A549 (cell line): ENCODE results near the gene ZC3H4.

Experiments
- CTCF ChIP-seq: fragments of >200 bp; sonication (Bioruptor Twin); formaldehyde crosslinking; IDR thresholded peaks from 3 replicates; pipeline ENCODE4 v1.5.1; 2016
- EP300 ChIP-seq, 2 experiments: fragments of >200 bp; sonication (Bioruptor Twin); formaldehyde crosslinking; IDR thresholded peaks; 2 replicates in 1 of 2; 3 replicates in 1 of 2; pipeline ENCODE4 v1.6.1; 2016 to 2017
- POLR2A ChIP-seq: IDR thresholded peaks from 2 replicates; pipeline ENCODE4 v1.6.1; 2012; ENCODE audit warnings: mild to moderate bottlenecking, low read length
- RAD21 ChIP-seq, 2 experiments: fragments of >200 bp in 1 of 2; sonication (Bioruptor Twin) in 1 of 2; formaldehyde crosslinking in 1 of 2; IDR thresholded peaks in 1 of 2; conservative IDR thresholded peaks in 1 of 2; 2 replicates in 1 of 2; 3 replicates in 1 of 2; pipeline ENCODE4 v1.6.1; 2012 to 2018; ENCODE audit warnings: inconsistent platforms in 1 of 2
- SREBF2 ChIP-seq: fragments of 450-650 bp; IDR thresholded peaks from 2 replicates; pipeline ENCODE4 v1.6.1; 2014; ENCODE audit warnings: mild to moderate bottlenecking, moderate library complexity
- TP53 ChIP-seq: fragments of 250-450 bp; sonication (Bioruptor Pico); IDR thresholded peaks from 2 replicates; pipeline ENCODE4 v1.5.0; 2021; ENCODE audit warnings: mild to moderate bottlenecking, moderate library complexity
- USF2 ChIP-seq: fragments of 450-650 bp; IDR thresholded peaks from 2 replicates; pipeline ENCODE4 v1.6.1; 2014; ENCODE audit warnings: antibody characterized with exemption
- ZNF302 ChIP-seq: fragments of 250-450 bp; sonication (Bioruptor Pico); IDR thresholded peaks from 2 replicates; pipeline ENCODE4 v1.9.0; 2021; ENCODE audit warnings: inconsistent platforms, mild to moderate bottlenecking, moderate library complexity

- no peak for TF ChIP-seq CTCF
- no peak for TF ChIP-seq SREBF2
- TF ChIP-seq USF2 = no peak
- TF ChIP-seq EP300 (IDR thresholded peaks at IDR 0.05) = no peak
- TF ChIP-seq TP53 (CRISPR knock-in tag) = no peak
- no peak for TF ChIP-seq ZNF302 (CRISPR knock-in tag)
- no peak for TF ChIP-seq RAD21 (conservative IDR thresholded peaks at IDR 0.05 in 1 of 2, IDR thresholded peaks at IDR 0.05 in 1 of 2)
- TF ChIP-seq POLR2A = no peak
Observed at GRCh38 chr19:47044946-47045866, 68.4 kb downstream of the ZC3H4 start.
